GF-D8 (cell line): ENCODE results near the gene DBNDD2.

Experiments
- DNase-seq: peaks from one replicate; lab custom pipeline; 2025; lab: John Stamatoyannopoulos, UW

Gene DBNDD2

DNA sequence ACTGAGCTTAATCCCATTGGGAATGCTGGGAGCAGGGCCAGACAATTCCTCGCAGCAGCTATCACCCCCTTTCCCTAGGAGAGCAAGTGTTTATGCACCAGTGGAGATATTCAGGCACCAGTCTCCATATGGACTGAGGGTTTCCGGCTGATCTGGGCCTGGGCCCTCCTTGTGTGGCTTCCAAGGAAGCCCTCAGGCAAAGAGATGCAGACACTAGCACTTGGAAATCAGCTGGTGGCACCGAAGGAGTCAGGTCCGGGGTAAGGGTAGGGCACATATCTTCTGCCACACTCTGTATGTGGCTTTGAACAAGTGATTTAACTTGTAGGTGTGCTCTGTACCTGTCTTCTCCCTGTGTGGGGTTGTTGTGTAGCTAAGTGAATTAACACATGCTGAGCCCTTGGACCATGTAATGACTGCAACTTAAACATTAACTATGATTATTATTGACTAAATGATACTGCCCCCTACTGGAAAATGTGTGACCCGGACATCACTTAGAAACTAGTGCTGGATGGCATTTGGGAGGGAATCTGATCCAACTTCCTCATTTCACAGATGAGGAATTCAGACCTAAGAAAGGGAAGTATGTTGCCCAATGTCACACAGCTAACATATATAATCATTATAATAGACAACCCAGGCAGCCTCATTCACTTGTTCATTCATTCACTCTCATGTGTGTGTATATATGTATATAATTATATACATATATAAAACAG, 42.2 kb downstream of the DBNDD2 start:
- DNase-seq = peak; percentile 86

DNA sequence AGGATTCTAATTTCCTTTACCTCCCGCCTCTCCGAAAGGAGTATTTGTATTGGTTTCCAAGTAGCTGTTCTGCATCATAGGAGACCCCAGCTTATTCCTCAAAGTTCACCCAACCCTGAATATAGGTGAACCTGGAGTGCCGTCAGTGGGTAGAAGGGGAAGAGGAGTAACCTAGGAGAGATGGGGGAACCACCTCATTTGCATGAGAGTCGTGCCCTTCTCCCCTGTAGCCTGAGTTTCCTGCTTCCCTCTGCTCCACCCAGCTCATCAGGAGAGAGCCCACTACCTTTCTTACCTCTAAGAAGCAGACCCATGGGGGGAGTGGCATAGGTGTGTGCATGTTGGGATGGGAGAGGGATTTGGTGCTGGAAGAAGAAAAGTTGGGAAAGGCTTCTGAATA, 44.1 kb downstream of the DBNDD2 start:
- DNase-seq = no peak

DNA sequence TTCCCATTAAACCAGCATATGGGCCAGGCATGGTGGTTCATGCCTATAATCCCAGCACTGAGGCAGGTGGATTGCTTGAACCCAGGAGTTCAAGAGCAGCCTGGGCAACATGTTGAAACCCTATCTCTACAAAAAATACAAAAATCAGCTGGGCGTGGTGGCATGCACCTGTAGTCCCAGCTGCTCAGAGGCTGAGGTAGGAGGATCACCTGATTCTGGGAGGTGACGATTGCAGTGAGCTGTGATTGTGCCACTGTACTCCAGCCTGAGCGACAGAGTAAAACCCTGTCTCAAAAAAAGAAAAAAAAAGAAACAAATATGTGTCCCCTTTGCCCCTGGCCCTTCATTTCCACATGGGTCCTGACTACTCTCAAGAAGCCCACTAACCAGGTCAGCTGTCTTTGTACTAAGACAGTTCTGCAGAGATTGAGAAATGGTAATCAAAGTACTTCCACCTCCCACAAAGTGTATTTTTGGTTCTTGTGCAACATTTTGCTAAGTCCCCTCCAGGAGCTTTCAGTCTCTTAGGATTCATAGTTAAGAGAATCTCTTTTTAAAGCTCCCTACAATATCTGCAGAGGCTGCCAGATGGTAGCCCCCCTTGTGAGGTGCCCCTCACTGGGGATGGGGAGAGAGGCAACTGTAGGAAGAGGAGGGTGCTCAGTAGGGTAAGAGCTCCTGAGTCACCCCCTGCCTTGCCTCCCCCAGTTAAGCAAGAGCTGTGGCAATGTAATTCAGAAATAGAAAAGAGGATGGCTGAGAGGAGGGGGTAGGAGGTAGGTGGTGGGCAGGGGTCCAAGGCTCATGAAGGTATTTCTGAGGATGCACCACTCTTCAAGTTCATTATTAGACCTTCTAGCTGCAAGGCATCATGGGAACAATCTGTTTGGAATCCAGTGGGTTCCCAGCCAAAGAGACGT, 44.9 kb downstream of the DBNDD2 start:
- no peak for DNase-seq

DNA sequence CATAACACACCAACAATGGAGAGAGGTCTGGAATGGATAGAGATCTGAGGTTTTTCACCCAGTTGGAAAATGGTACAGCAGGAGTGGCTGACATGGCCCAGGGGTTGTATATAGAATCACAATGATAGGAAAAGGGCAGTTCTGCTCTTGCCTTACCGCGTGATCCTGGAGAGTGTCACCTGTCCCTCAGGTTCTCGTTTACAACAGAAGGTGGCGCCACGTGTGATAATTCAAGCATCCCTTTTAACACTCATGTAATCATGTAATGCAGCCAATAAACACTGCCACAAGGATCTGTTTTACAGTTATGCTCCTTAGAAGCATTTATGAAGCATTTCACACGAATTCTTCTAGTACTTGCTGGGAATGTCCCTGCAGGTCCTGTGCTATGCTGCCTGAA, 48.5 kb downstream of the DBNDD2 start:
- DNase-seq = no peak

DNA sequence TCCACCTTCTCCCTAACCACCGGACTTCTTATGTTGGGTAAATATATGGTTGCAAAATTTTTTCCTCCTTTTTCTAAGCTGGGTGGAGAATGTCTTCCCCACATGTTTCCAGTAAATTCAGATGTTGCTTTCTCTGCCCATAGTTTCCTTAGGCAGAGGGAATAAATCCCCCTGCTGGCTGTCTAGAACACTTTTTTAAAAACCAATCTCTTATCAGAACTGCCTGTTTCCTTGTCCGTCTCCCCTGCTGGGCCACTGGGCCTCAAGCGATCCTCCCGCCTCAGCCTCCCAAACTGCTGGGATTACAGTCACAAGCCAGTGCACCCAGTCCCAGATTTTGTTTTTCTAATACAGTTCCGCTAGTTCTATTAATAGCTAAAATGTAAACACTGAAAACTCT, 51.5 kb downstream of the DBNDD2 start:
- no peak for DNase-seq
